Stimulated activated CD8-positive, alpha-beta memory T cell treated with anti-CD3 and anti-CD28 coated beads, Interleukin-7, amount 100 ng/mL, for 48 hours (primary cell): Measurements from ENCODE around the gene DET1.

Experiments used
- DNase-seq, 2 donors: peaks; one replicate each; pipeline ENCODE4 v3.0.0-alpha.2; 2020; ENCODE audit warnings: low read depth in 1 of 2; ENCODE audit errors: extremely low read depth in 1 of 2

Gene DET1

GRCh38 chr15:88467935-88468528, 78.4 kb downstream of the DET1 start:
- no peak for DNase-seq

- peak; percentile 64 to 78 for DNase-seq
Observed at GRCh38 chr15:88467073-88467934, 79.2 kb downstream of the DET1 start, which contains the start of the genes MRPL46 and MRPS11. Gene MRPL46, minus strand, starts transcription at chr15:88467388. Its CDS starts 11 bp downstream, at chr15:88467377. Gene MRPS11, plus strand, starts transcription at chr15:88467708. Its CDS starts 10 bp downstream, at chr15:88467718.

GRCh38 chr15:88465633-88466224, 80.8 kb downstream of the DET1 start:
- peak in 1 of 2 donors; percentile 38 for DNase-seq

GRCh38 chr15:88463870-88464532, 82.5 kb downstream of the DET1 start:
- DNase-seq: no peak
